T47D (cell line): ENCODE results near the gene RPL35A.

Experiments used
- DNase-seq, 2 experiments: peaks; one replicate each; pipeline versions ENCODE4 v3.0.0 to v3.0.0-alpha.2; 2011 to 2012; ENCODE audit warnings: low read depth in 1 of 2, low spot score in 1 of 2
- JUND ChIP-seq: IDR thresholded peaks from 2 replicates; pipeline ENCODE4 v1.6.1; 2012; ENCODE audit warnings: low read depth
- in situ Hi-C: cut with HindIII; loops from 2 replicates; pipeline ENCODE4 v1.10.0; 2016; ENCODE audit warnings: low sequenced_read_pairs, low pct_unique_long_range_greater_than_20kb

Gene RPL35A

DNA sequence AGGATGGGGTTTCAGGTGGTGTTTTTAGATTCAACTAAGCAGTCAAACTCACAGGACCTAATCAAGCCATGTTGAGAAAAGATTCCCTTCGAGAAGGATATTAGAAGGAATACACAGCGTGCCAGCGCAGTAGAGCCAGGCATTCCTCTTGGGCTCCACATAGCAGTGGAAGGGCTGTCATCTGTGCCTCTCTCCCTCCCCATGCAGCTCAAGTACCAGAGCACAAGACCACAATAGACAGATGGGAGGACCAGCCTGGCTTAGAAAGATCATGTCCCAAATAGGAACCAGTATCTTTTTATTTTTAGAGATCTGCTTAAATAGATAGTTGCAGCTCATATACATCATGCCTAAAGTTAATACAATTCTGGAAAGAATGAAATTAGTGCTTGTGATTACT, 47.9 kb downstream of the RPL35A start:
- no peak for DNase-seq
- in situ Hi-C loops = no loop called here
- TF ChIP-seq JUND = no peak
